Adipocyte (in vitro differentiated cells): ENCODE data around the gene AHDC1.
A peak's percentile ranks its signal among the peaks of the same experiment; 100 is the strongest.

Experiments used
- DNase-seq: peaks from one replicate; pipeline ENCODE4 v3.0.0-alpha.2; 2015; ENCODE audit warnings: low read depth
- H3K27me3 ChIP-seq: replicated peaks from 2 replicates; pipeline ENCODE4 v1.7.0; 2013; ENCODE audit warnings: mild to moderate bottlenecking, low read length, moderate library complexity; ENCODE audit not compliant: control insufficient read depth, insufficient read depth
- H3K36me3 ChIP-seq: 2 replicates; pipeline ENCODE4 v1.7.0; 2013; ENCODE audit warnings: low read length, mild to moderate bottlenecking, moderate library complexity; ENCODE audit not compliant: control insufficient read depth, insufficient read depth, severe bottlenecking
- H3K4me1 ChIP-seq: 2 replicates; pipeline ENCODE4 v1.7.0; 2013; ENCODE audit warnings: mild to moderate bottlenecking, low read length, moderate library complexity; ENCODE audit not compliant: control insufficient read depth, insufficient read depth
- H3K4me3 ChIP-seq: 2 replicates; pipeline ENCODE4 v1.7.0; 2013; ENCODE audit warnings: mild to moderate bottlenecking, low read length, moderate library complexity
- H3K9ac ChIP-seq: 2 replicates; pipeline ENCODE4 v1.7.0; 2013; ENCODE audit warnings: mild to moderate bottlenecking, low read length, moderate library complexity
- H3K9me3 ChIP-seq: 2 replicates; pipeline ENCODE4 v1.7.0; 2013; ENCODE audit warnings: mild to moderate bottlenecking, low read length, moderate library complexity; ENCODE audit not compliant: control insufficient read depth

The AHDC1 gene

DNA sequence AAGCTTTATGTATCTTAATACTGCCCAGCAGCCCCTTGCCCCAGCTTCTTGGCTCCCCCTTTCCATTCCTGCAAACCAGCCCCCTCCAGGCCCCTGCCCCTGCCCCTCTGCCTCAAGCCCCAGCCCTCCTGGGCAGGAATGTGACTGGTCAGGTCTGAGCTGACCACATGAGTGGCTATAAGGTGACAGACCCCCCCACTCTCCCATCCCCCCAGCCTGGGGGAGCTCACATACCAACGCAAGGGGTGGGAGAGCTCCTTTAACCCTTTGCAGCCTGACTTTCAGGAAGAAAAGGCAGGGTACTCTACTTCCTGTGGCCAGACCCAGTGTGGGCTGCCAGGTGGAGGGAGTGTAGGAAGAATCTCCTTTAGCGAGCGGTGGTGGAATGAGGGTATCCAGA, 33.2 kb downstream of the AHDC1 start:
- Histone ChIP-seq H3K36me3 (no peaks in the 10 kb centered on the region), H3K9me3 (no peaks in the 10 kb centered on the region), H3K4me1 (peaks cover 64% of the 10 kb centered on the region), H3K4me3 (no peak overlapping the region), H3K27me3 (no peaks in the 10 kb centered on the region), H3K9ac (no peak overlapping the region)
- DNase-seq: no peak

DNA sequence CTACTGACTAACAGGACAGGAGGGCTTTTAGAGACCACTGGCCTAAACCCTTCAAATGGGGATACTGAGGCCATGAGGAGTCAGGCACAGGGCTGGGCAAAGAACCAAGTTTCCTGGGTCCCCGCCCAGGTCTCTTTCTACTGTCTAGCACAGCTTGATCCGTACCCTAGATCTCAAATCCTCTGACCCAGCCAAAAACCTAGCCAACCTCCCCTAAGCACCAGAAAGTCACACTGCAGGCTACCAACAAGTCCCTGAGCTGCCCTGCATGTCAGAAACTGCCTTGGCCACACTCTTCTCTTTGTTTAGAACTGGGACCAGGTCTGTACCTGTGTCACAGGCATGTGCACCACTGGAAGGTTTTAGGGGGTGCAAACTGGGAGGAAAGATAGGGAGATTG, 33.6 kb downstream of the AHDC1 start:
- Histone ChIP-seq H3K36me3 (no peaks in the 10 kb centered on the region), H3K4me1 (peaks cover 68% of the 10 kb centered on the region), H3K9me3 (no peaks in the 10 kb centered on the region), H3K4me3 (no peak overlapping the region), H3K9ac (no peak overlapping the region), H3K27me3 (no peaks in the 10 kb centered on the region)
- DNase-seq: no peak

DNA sequence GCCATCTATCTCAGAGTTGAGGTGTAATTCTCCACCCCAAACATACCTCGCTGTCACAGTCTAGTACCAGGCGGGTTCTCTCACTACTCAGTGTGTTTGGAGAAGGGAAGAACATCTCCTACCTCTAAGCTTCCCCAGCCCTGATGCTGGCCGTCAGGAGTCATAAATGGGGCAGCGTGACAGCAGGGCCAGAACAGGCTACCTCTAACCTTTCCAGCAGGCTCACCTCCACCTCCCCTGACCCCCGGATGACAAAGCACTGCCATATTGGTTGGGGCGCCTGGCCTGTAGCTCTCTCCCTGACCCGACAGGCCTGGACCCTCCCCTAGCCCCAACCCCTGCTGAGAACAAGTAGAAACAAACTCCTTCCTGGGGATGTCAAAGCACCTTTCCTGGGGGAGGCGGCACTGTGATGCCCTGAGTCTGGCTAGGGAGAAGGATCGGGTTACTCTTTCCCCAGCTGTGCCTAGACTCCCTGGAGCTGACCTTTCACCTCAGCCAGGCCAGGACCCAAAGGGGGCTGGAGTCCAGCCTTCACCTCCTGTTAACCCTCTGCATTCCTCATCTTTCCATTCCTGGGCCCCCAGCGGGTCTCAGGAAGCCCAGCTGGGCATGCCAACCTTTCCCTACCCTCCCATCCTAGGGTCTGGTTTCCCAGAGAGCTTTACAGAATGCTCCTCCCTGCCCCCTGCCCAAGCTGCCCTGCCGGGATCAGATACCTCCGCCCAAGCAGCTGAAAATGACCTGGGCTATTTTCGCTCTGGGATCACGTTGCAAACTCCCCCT, 34.2 kb downstream of the AHDC1 start:
- no peak for DNase-seq
- no peaks in the 10 kb centered on the region for H3K9me3 ChIP-seq

DNA sequence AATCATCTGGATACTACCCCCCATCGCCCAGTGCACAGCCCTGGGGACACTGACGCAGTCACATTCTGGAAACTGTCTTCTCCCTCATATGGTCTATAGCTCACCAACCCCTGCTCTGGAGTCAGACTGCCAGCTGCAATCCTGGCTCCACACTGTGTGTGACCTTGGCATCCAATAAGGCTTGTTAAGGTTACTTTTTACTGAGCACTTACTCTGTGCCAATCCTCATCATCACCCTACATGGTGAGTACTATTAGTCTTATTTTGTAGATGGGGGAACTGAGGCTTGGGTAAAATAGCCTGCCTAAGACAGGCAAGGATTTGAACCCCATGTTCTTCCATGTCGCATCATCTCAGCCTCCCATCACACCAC, 34.9 kb downstream of the AHDC1 start:
- Histone ChIP-seq H3K9ac (no peak overlapping the region), H3K36me3 (no peaks in the 10 kb centered on the region), H3K27me3 (no peaks in the 10 kb centered on the region), H3K4me3 (no peak overlapping the region), H3K9me3 (no peaks in the 10 kb centered on the region), H3K4me1 (peaks cover 72% of the 10 kb centered on the region)
- no peak for DNase-seq

More for the DNA sequence above, 34.2 kb downstream of the AHDC1 start:
- Histone ChIP-seq H3K9ac (no peak overlapping the region), H3K27me3 (no peaks in the 10 kb centered on the region), H3K4me1 (peaks cover 72% of the 10 kb centered on the region), H3K36me3 (no peaks in the 10 kb centered on the region), H3K4me3 (no peak overlapping the region)

DNA sequence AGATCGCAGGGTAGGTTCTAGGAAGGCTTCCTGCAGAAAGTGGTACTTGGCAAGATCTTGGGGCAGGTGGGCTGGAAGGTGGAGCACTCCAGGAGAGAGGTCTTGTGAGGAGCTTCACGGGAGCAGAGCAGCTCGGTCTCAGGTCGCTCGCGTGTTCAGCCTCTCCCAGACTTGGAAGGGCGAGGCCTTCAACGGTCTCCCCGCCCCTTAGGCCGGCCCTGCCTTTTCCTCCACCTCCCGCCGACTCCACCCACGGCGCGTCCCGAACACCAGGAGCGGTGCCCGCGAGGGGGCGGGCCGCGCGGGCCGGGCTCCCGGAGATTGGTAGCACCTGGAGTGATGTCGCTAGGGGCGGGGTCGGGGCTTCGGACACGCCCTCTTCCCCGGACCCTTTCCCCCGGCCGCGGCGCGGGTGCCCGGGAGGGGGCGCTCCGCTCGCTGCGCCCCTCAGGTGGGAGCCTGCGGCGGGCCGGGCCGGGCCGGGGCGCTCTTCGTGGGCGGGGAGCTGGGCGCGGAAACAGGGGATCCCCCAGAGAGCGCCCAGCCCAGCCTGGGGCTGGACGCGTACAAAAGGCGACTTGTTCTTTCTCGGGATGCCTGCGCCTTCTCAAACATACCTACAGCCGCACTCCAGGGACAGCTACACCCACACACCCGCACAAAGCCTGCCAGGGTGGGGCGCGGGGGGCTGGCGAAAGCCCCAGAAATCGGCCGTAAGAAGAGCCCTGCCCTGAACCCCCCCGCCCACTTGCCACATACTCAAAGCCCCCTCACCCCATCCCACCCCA, 35.5 kb downstream of the AHDC1 start:
- Histone ChIP-seq H3K9me3 (no peaks in the 10 kb centered on the region), H3K9ac (peak overlapping the region; percentile 30), H3K4me3 (peak overlapping the region; percentile 49), H3K36me3 (no peaks in the 10 kb centered on the region), H3K27me3 (no peaks in the 10 kb centered on the region), H3K4me1 (peaks cover 72% of the 10 kb centered on the region)
- peak; percentile 91 for DNase-seq

DNA sequence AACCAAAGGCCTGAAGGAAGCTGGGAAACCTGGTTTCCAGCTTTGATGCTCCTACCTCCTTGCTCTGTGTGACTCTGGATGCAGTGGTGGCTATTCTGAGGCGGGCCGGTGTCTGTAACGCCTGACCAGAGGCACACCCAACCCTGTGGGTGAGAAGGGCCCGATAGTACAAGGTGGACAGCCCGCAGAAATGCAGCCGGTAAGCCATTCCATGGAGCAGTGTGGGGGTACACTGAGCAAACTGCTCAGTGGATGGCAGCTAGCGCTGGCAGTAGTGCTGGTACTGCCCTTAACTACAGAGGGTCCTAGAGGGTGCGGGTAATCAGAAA, 36.0 kb downstream of the AHDC1 start:
- Histone ChIP-seq H3K4me3 (peak overlapping the region; percentile 49), H3K36me3 (no peaks in the 10 kb centered on the region), H3K4me1 (peaks cover 72% of the 10 kb centered on the region), H3K27me3 (no peaks in the 10 kb centered on the region), H3K9ac (peak overlapping the region; percentile 30), H3K9me3 (no peaks in the 10 kb centered on the region)
- no peak for DNase-seq

DNA sequence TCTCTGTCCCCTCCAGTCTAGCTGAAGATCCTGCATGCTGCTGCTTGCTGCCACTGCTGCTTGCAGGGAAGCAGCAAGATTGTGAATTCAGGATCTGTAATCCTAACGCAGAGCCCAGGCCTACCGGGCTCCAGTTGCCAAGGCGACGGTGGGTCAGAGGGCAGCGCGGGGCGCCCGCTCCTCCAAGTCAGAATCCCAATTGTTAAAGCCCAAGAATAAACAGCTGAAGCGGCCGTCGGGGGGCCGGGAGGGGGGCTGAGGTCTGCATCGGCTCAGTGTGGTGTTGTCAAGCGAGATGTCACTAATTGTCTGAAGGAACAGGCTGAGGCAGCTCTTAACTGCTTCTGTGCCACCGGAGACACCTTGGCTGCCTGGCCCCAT, 36.8 kb downstream of the AHDC1 start:
- Histone ChIP-seq H3K4me1 (peaks cover 72% of the 10 kb centered on the region), H3K9me3 (no peaks in the 10 kb centered on the region), H3K27me3 (no peaks in the 10 kb centered on the region), H3K9ac (peak overlapping the region; percentile 30), H3K36me3 (no peaks in the 10 kb centered on the region), H3K4me3 (no peak overlapping the region)
- DNase-seq: no peak

DNA sequence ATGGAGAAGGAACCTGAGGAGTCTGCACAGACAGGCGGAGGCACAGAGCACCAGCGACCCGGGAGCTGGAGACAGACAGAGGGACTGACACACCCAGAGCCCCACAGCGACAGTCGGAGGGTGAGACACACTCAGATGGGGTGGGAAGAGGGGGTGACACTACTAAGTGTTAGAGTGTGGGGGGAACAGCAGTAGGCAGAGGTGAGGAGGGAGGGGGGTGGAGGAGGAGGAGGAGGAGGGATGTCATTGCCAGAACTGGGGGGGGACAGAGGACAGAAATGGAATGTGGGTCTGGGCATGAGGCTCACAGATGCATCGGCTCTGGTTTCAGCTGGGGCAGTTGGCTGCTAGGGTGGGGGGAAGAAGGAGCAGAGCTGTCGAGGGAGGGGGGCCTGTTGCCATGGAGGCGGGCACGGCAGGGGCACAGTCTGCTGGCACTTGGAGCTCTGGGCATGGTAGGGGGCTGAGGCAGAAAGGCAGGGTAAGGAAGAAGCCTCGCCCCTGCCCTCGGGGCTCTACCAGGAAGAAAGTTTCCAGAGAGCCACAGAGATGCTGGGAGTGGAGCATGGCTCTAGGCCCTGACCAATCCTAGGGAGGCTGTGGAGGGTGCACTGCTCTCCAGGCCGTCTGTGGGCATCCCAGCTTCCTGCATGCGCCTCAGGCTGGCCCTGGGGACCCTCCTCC, 37.3 kb downstream of the AHDC1 start:
- no peaks in the 10 kb centered on the region for H3K27me3 ChIP-seq
- no peaks in the 10 kb centered on the region for H3K9me3 ChIP-seq
- no peak overlapping the region for H3K4me3 ChIP-seq
- peaks cover 72% of the 10 kb centered on the region for H3K4me1 ChIP-seq
- H3K9ac ChIP-seq: peak overlapping the region; percentile 30
- no peaks in the 10 kb centered on the region for H3K36me3 ChIP-seq
- DNase-seq: no peak

DNA sequence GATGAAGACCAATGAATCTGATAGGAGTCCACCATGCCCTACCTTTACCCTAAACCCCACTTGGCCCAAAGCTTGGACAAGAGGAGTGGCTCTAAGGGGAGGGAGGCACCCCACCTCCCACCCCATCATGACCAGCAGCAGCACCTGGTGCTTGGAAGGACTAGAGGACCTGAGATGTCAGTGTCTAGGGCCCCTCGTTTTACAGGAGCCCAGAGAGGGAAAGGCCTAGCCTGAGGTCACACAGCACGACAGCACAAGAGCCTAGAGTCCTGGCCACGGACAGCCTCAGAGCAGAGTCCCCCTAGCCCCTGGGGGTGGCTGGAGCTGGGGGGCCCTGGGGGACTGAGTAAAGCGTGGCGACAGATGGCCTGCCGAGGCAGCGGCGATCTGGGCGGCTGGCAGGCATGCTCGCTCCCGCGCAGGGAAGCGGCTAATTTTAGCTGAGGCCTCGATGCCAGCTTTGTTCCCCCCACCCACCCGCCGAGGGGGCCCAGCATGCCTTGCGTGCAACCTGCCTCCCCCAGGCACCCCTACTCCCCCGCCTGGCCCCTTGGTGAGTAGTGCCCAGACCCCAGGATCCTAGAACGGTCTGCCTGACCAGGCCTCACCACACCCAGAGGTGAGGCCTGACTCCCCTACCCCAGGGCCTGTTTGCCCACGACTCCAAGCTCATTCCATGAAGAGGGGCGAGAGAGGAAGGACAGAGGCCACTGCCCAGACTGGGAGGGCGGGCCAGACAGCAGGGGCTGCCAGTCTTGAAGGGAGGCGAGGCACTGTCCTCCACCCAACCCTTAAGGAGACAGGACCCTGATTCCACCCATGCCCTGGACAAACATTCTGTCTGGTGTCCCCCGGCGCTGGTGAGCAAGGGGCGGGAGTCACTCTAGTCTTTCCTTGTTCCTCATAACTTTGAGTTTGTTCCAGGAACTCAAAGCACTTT, 39.0 kb downstream of the AHDC1 start:
- H3K27me3 ChIP-seq: no peaks in the 10 kb centered on the region
- H3K4me3 ChIP-seq: peak overlapping the region; percentile 28
- H3K9me3 ChIP-seq: no peaks in the 10 kb centered on the region
- no peak for DNase-seq
- H3K4me1 ChIP-seq: peaks cover 79% of the 10 kb centered on the region
- peak overlapping the region; percentile 72 for H3K9ac ChIP-seq
- no peaks in the 10 kb centered on the region for H3K36me3 ChIP-seq

DNA sequence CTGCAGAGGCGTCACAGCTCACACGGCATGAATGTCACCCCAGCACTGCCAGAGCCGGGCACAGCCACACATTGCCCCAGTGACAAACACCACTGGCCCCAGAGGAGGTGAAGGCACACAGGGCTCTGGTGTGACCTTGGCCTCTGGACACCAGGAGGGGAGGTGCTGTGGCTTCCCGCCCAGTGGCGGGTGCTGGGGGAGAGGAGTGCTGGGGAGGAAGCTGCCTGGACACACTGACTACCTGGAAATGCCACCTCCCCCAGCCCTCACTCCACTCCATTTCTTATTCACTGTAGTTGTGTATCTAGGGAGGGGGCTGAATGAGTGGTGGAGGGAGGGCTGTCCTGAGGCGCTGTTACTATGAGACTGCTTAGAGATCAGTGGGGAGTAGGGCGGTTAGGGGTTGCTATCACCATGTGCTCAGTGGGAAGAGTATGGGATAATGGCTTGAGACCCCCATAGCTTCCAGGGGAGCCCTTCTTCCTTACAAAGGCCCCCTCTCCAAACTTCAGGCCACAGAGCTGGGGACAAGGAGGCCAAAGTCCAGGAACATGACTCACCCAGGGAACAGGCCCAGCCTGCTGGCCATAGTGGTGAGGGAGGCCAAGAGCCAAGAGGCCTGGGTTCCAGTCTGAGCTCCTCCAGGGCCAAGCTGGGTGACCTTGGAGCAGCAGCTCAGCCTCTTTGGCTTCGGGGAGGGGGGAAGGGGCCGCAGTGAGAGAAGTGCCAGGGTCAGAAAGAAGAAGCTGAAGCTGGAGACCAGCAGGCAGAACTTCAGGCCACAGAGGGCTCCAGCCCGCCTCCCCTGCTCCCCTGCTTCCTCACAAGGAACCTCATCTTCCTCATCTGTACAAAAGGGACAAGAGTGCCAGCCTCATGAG, 40.1 kb downstream of the AHDC1 start:
- Histone ChIP-seq H3K4me1 (peaks cover 79% of the 10 kb centered on the region), H3K36me3 (no peaks in the 10 kb centered on the region), H3K27me3 (no peaks in the 10 kb centered on the region), H3K9me3 (no peaks in the 10 kb centered on the region), H3K9ac (peak overlapping the region; percentile 72), H3K4me3 (peak overlapping the region; percentile 58)
- DNase-seq: peak; percentile 68
